DMS53 (cell line): ENCODE data around the gene TREML2.
A peak's percentile ranks its signal among the peaks of the same experiment; 100 is the strongest.

ENCODE experiments used
- DNase-seq: peaks from one replicate; lab custom pipeline; 2025; lab: John Stamatoyannopoulos, UW

Gene TREML2

GRCh38 chr6:41176189-41176588 is 24.8 kb downstream of the TREML2 start:
- no peak for DNase-seq

- DNase-seq = no peak
Observed at GRCh38 chr6:41175084-41175483, 25.9 kb downstream of the TREML2 start.

- DNase-seq = no peak
Observed at GRCh38 chr6:41174610-41175009, 26.3 kb downstream of the TREML2 start.

- no peak for DNase-seq
Observed at GRCh38 chr6:41171908-41172307, 29.0 kb downstream of the TREML2 start.

- no peak for DNase-seq
Observed at GRCh38 chr6:41170547-41171160, 30.3 kb downstream of the TREML2 start.

- no peak for DNase-seq
Observed at GRCh38 chr6:41167173-41167963, 33.6 kb downstream of the TREML2 start.

- DNase-seq = no peak
Observed at GRCh38 chr6:41164551-41165120, 36.3 kb downstream of the TREML2 start.

- DNase-seq = no peak
Observed at GRCh38 chr6:41163419-41163717, 37.6 kb downstream of the TREML2 start.

GRCh38 chr6:41162687-41163418 is 38.1 kb downstream of the TREML2 start, which contains the start of gene TREM2:
TSS of gene TREM2 (minus strand) at chr6:41163116. CDS start at chr6:41163082, 34 bp downstream.
- DNase-seq = no peak

- no peak for DNase-seq
Observed at GRCh38 chr6:41161851-41162552, 38.9 kb downstream of the TREML2 start.

GRCh38 chr6:41161380-41161779 is 39.6 kb downstream of the TREML2 start:
- no peak for DNase-seq

GRCh38 chr6:41160933-41161332 is 40.0 kb downstream of the TREML2 start:
- DNase-seq = no peak

GRCh38 chr6:41159415-41160082 is 41.4 kb downstream of the TREML2 start:
- DNase-seq = peak; percentile 86

GRCh38 chr6:41157323-41157722 is 43.6 kb downstream of the TREML2 start:
- no peak for DNase-seq

- no peak for DNase-seq
Observed at GRCh38 chr6:41156771-41157170, 44.2 kb downstream of the TREML2 start.

- DNase-seq = no peak
Observed at GRCh38 chr6:41156001-41156400, 44.9 kb downstream of the TREML2 start.

- no peak for DNase-seq
Observed at GRCh38 chr6:41155132-41155805, 45.7 kb downstream of the TREML2 start.

GRCh38 chr6:41153992-41154625 is 46.8 kb downstream of the TREML2 start, which contains the start of gene TREML1:
TSS of gene TREML1 (minus strand) at chr6:41154347. CDS start at chr6:41154288, 59 bp downstream.
- no peak for DNase-seq

- no peak for DNase-seq
Observed at GRCh38 chr6:41153451-41153850, 47.5 kb downstream of the TREML2 start.

GRCh38 chr6:41150671-41151070 is 50.3 kb downstream of the TREML2 start:
- DNase-seq = peak; percentile 46
